HepG2 (cell line): Measurements from ENCODE around the gene SFTPB. TPM values are rescaled to one million over a fixed set of nuclear protein-coding genes. Genes with fewer than 3 reads are reported as not detected.

Source experiments
- ATAC-seq: fragments of 200-7000 bp; cut with Tn5 transposase; 3 replicates; pipeline ENCODE4 v1.9.1; 2020; ENCODE audit warnings: mild to moderate bottlenecking, moderate library complexity
- BruUV-seq: library from RNA; stranded (reverse); fragments of 400-500 nt; replicated peaks from 2 replicates; lab custom pipeline; 2021; lab: Mats Ljungman, UMichigan
- CTCF ChIA-PET: fragments of 300-600 bp; formaldehyde crosslinking; extraction: SDS; loops from one replicate; lab custom pipeline; 2021; ENCODE audit warnings: low total read pairs, inconsistent platforms, low intra/inter-chr PET ratio; lab: Yijun Ruan, JAX
- POLR2A ChIA-PET: fragments of 350-600 bp; sonication (Branson Sonifier 250); formaldehyde crosslinking; loops from one replicate; lab custom pipeline; 2020; ENCODE audit warnings: antibody characterized with exemption, inconsistent platforms; lab: Yijun Ruan, JAX
- DNase-seq: peaks from one replicate; pipeline ENCODE4 v3.0.0-alpha.2; 2015; ENCODE audit warnings: low spot score
- FAIRE-seq: peaks from 3 replicates; lab custom pipeline; 2011; peaks lifted over from hg19 to GRCh38; lab: Jason Lieb, UNC
- H2AFZ ChIP-seq: one replicate; pipeline ENCODE4 v1.6.1; 2011; ENCODE audit warnings: low read length, inconsistent platforms
- H3K27ac ChIP-seq: fragments of 300-600 bp; 3 replicates; pipeline ENCODE4 v1.8.0; 2011; ENCODE audit warnings: mixed run types, mild to moderate bottlenecking, mixed read lengths, low read length, inconsistent platforms; ENCODE audit not compliant: insufficient read depth; ENCODE audit errors: extremely low read length
- H3K27me3 ChIP-seq, 2 experiments: fragments of 200-600 bp in 1 of 2; 2 replicates in 1 of 2; 3 replicates in 1 of 2; pipeline versions ENCODE4 v1.6.0 to v1.8.0; 2011; ENCODE audit warnings: low read length in 2 of 2, mild to moderate bottlenecking in 2 of 2, moderate library complexity in 2 of 2, inconsistent platforms in 1 of 2; ENCODE audit not compliant: insufficient read depth in 2 of 2, control insufficient read depth in 1 of 2
- H3K36me3 ChIP-seq, 2 experiments: fragments of 200-600 bp in 1 of 2; replicated peaks in 1 of 2; 2 replicates in 1 of 2; 3 replicates in 1 of 2; pipeline versions ENCODE4 v1.5.1 to v1.8.0; 2011; ENCODE audit warnings: low read length in 2 of 2, inconsistent platforms in 1 of 2; ENCODE audit not compliant: insufficient read depth in 2 of 2, control insufficient read depth in 1 of 2
- H3K4me1 ChIP-seq: 2 replicates; pipeline ENCODE4 v1.5.1; 2012; ENCODE audit warnings: low read length, inconsistent platforms; ENCODE audit not compliant: insufficient read depth
- H3K4me2 ChIP-seq: 2 replicates; pipeline ENCODE4 v1.6.0; 2011; ENCODE audit warnings: low read depth, low read length, inconsistent platforms
- H3K4me3 ChIP-seq, 3 experiments: fragments of 200-600 bp in 1 of 3; sonication (generic), shearing (Covaris generic) in 1 of 3; replicated peaks in 1 of 3; 2 replicates each; pipeline ENCODE4 v1.5.1; 2011 to 2016; ENCODE audit warnings: low read length in 3 of 3, inconsistent platforms in 2 of 3, low read depth in 2 of 3, mild to moderate bottlenecking in 2 of 3, control low read depth in 1 of 3, mixed read lengths in 1 of 3; ENCODE audit not compliant: insufficient read depth in 1 of 3
- H3K79me2 ChIP-seq: one replicate; pipeline ENCODE4 v1.6.1; 2011; ENCODE audit warnings: low read length, inconsistent platforms; ENCODE audit not compliant: insufficient read depth
- H3K9ac ChIP-seq: 2 replicates; pipeline ENCODE4 v1.6.0; 2011; ENCODE audit warnings: mild to moderate bottlenecking, low read depth, low read length, inconsistent platforms; ENCODE audit not compliant: insufficient read depth
- H3K9me3 ChIP-seq: 2 replicates; pipeline ENCODE4 v1.5.1; 2012; ENCODE audit warnings: mild to moderate bottlenecking, low read length
- H4K20me1 ChIP-seq: 2 replicates; pipeline ENCODE4 v1.6.0; 2011; ENCODE audit warnings: inconsistent platforms, mild to moderate bottlenecking, low read length, moderate library complexity; ENCODE audit not compliant: insufficient read depth
- HMGA1 ChIP-seq: sonication (generic); formaldehyde crosslinking; conservative IDR thresholded peaks from 2 replicates; pipeline ENCODE4 v1.4.0; 2020; ENCODE audit warnings: missing genetic modification reagents
- RBAK ChIP-seq: sonication (generic); formaldehyde crosslinking; IDR thresholded peaks from 2 replicates; pipeline ENCODE4 v1.5.1; 2020; ENCODE audit warnings: mild to moderate bottlenecking, missing genetic modification reagents
- ZFP37 ChIP-seq: sonication (generic); formaldehyde crosslinking; IDR thresholded peaks from 2 replicates; pipeline ENCODE4 v1.4.0; 2020; ENCODE audit warnings: missing genetic modification reagents, borderline replicate concordance
- ZFYVE20 ChIP-seq: sonication (generic); formaldehyde crosslinking; IDR thresholded peaks from 2 replicates; pipeline ENCODE4 v1.8.0; 2023; ENCODE audit warnings: low read depth, mild to moderate bottlenecking, moderate library complexity, missing genetic modification reagents, borderline replicate concordance
- ZMAT5 ChIP-seq: sonication (generic); formaldehyde crosslinking; IDR thresholded peaks from 2 replicates; pipeline ENCODE4 v1.5.0; 2020; ENCODE audit warnings: mild to moderate bottlenecking, low read depth, missing genetic modification reagents, borderline replicate concordance
- ZNF83 ChIP-seq: sonication (generic); formaldehyde crosslinking; IDR thresholded peaks from 2 replicates; pipeline ENCODE4 v1.4.0; 2020; ENCODE audit warnings: missing genetic modification reagents, mild to moderate bottlenecking, borderline replicate concordance
- ZSCAN22 ChIP-seq: sonication (generic); formaldehyde crosslinking; IDR thresholded peaks from 2 replicates; pipeline ENCODE4 v1.4.0; 2020; ENCODE audit warnings: mild to moderate bottlenecking, missing genetic modification reagents
- WGBS: methylation state at CpG from one replicate; pipeline ENCODE4 v1.1.6; 2017; ENCODE audit warnings: low lambda C conversion rate; 5-methylcytosine and 5-hydroxymethylcytosine counted together
- in situ Hi-C: cut with HindIII; loops from 2 replicates; pipeline ENCODE4 v1.10.0; 2017; ENCODE audit warnings: low pct_unique_long_range_greater_than_20kb; ENCODE audit not compliant: extremely low pct_ligation_motif_present
- intact Hi-C: fragments of 100-400 bp; cut with micrococcal nuclease; formaldehyde crosslinking; loops from one replicate; pipeline ENCODE4 v1.10.0; 2022; ENCODE audit not compliant: unreplicated experiment
- polyA plus RNA-seq, 8 experiments: library from polyadenylated mRNA; depleted of rRNA in 3 of 8; stranded (reverse) in 7 of 8; unstranded in 1 of 8; fragments of >200 nt; fragmentation: Illumina TruSeq in 4 of 8; extraction: Trizol in 4 of 8; gene quantifications; 2 replicates each; pipeline versions ENCODE4 v1.2.1 to v1.2.3, GENCODE V29; 2011 to 2016; ENCODE audit warnings: low read depth in 4 of 8, missing spikeins in 1 of 8, mixed read lengths in 1 of 8; ENCODE audit not compliant: insufficient read depth in 1 of 8
- total RNA-seq, 5 experiments: library from RNA; depleted of rRNA; stranded (reverse); fragments of >200 nt; fragmentation: Illumina TruSeq; extraction: Trizol; gene quantifications; 2 replicates each; pipeline ENCODE4 v1.2.3, GENCODE V29; 2016; ENCODE audit warnings: low read depth in 1 of 5
- TF ChIP-seq, protein P1 (sequence below): sonication (generic); formaldehyde crosslinking; conservative IDR thresholded peaks from 2 replicates; pipeline ENCODE4 v1.8.0; 2022; ENCODE audit warnings: missing genetic modification reagents
- TF ChIP-seq, protein P2 (sequence below): IDR thresholded peaks from 2 replicates; pipeline ENCODE4 v1.6.1; 2016

Gene SFTPB
- total and polyA plus RNA-seq, 2 of the 13 experiments (the other 11 are each of a cell fraction or from before 2014, with no cell fraction given) = not detected

DNA sequence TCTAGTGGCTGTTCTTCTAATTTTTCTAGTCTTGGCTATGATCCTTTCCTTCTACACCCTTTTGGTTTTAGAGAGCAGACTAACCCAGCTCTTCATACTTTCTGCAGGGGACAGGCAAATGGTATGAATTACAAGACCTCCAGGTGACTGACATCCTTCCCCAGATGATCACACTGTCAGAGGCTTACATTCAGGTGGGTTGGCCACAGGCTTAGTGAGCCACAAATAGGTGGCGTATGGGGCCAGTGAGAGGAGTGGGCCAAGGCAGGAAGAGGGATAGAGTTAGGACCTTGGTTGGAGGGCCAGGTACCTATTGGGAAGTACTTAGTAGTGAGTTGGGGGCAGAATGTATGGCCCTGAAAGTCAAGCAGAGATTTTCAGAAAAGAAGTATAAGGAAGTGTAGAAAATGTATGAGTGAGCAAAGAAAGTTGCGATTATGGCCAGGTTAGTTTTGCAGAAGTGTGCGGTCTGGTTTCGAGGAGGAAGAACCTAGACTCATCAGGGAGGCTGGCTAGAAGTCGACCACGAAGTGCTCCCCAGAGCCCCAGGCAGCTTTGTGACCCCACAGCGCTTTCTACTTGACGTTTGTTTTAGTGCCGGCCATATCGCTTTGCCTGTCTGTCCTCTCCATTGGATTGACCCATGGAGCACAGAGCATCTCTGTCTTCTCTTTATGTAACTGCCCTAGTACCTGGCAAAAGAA is 20.0 kb downstream of the SFTPB start:
- FAIRE-seq = no peak
- intact Hi-C loops = no loop called here
- WGBS = 96% methylated on average over 10 of the region's 10 CpGs

More for the DNA sequence above, 20.0 kb downstream of the SFTPB start:
- no TSS peak for BruUV-seq
- ATAC-seq = no peak
- Histone ChIP-seq H3K36me3 (peaks cover 37 to 89% of the 10 kb centered on the region in 2 experiments), H3K79me2 (no peaks in the 10 kb centered on the region), H3K9ac (no peak overlapping the region), H3K27ac (no peak overlapping the region), H3K4me3 (no peak overlapping the region), H3K4me2 (no peak overlapping the region), H3K27me3 (no peaks in the 10 kb centered on the region), H3K4me1 (no peaks in the 10 kb centered on the region), H3K9me3 (no peaks in the 10 kb centered on the region), H4K20me1 (no peaks in the 10 kb centered on the region), H2AFZ (no peak overlapping the region)
- ChIA-PET CTCF (interaction anchor here (0.8 kb wide), 1 partner anchor 59 kb away, joined by 3 read pairs; no protein-coding TSS in a partner anchor), POLR2A (interaction anchor here (0.6 kb wide), 1 partner anchor 40 kb away, joined by 3 read pairs; no protein-coding TSS in a partner anchor)
- in situ Hi-C loops = no loop called here
- no peak for DNase-seq
- TF ChIP-seq, protein P1, sequence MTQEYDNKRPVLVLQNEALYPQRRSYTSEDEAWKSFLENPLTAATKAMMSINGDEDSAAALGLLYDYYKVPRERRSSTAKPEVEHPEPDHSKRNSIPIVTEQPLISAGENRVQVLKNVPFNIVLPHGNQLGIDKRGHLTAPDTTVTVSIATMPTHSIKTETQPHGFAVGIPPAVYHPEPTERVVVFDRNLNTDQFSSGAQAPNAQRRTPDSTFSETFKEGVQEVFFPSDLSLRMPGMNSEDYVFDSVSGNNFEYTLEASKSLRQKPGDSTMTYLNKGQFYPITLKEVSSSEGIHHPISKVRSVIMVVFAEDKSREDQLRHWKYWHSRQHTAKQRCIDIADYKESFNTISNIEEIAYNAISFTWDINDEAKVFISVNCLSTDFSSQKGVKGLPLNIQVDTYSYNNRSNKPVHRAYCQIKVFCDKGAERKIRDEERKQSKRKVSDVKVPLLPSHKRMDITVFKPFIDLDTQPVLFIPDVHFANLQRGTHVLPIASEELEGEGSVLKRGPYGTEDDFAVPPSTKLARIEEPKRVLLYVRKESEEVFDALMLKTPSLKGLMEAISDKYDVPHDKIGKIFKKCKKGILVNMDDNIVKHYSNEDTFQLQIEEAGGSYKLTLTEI (CRISPR knock-in tag) = no peak
- no peak for TF ChIP-seq ZMAT5 (CRISPR knock-in tag)
- TF ChIP-seq ZNF83 (CRISPR knock-in tag) = no peak
- TF ChIP-seq ZFP37 (CRISPR knock-in tag) = no peak
- TF ChIP-seq, protein P2, sequence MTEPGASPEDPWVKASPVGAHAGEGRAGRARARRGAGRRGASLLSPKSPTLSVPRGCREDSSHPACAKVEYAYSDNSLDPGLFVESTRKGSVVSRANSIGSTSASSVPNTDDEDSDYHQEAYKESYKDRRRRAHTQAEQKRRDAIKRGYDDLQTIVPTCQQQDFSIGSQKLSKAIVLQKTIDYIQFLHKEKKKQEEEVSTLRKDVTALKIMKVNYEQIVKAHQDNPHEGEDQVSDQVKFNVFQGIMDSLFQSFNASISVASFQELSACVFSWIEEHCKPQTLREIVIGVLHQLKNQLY (CRISPR knock-in tag) = no peak
- no peak for TF ChIP-seq ZFYVE20
- no peak for TF ChIP-seq HMGA1 (CRISPR knock-in tag)
- TF ChIP-seq ZSCAN22 (CRISPR knock-in tag) = no peak
- TF ChIP-seq RBAK = no peak
